Measurements from ENCODE around the gene ANKS1B.

DNA sequence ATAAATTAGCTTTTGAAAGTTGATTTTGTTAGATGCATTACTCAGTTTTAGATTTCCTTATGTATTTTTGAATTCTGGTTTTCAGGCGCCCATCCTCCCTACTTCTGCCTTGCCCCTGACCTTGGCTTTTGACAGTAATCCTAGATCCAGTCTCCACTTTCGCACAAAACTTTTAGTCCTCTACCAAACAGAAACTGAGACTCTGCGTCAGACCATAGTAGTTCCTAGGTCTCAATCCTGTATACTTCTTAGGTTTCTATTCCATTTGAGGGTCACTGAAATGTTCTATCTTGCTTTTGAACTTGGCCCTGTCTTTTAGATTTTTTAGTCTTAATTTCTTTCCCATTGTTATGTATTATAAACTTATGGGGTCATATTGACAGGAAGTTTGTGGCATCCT, 645.1 kb downstream of the ANKS1B start:
- TF ChIP-seq, protein P1, sequence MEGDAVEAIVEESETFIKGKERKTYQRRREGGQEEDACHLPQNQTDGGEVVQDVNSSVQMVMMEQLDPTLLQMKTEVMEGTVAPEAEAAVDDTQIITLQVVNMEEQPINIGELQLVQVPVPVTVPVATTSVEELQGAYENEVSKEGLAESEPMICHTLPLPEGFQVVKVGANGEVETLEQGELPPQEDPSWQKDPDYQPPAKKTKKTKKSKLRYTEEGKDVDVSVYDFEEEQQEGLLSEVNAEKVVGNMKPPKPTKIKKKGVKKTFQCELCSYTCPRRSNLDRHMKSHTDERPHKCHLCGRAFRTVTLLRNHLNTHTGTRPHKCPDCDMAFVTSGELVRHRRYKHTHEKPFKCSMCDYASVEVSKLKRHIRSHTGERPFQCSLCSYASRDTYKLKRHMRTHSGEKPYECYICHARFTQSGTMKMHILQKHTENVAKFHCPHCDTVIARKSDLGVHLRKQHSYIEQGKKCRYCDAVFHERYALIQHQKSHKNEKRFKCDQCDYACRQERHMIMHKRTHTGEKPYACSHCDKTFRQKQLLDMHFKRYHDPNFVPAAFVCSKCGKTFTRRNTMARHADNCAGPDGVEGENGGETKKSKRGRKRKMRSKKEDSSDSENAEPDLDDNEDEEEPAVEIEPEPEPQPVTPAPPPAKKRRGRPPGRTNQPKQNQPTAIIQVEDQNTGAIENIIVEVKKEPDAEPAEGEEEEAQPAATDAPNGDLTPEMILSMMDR (IDR thresholded peaks at IDR 0.05) = no peak
- no peak for TF ChIP-seq POLR2A (IDR thresholded peaks at IDR 0.05)

Measured in Peyer's patch (tissue), 4 donors.